Measurements from ENCODE around the gene UTP15.

The UTP15 gene

DNA sequence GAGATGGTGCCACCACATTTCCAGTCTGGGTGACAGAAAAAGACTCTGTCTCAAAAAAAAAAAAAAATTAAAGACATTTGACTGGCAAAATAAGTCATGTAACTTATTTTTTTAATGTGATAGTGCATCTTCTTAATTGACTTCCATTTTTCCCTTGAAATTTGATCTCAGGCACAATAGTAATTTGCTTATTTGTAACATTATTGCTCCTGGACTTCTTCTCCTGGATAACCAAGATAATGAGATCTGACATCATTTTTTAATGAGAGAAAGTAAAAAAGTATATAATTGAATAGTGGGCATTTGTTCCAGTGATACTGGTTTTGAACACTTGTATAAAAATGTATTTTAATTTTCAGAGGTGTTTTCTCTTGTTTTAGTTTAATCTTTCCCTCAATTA lies 63.9 kb downstream of the UTP15 start:
- FAIRE-seq (no peak), DNase-seq (ENCODE audit: insufficient read length, low spot score) (no peak)
- TF ChIP-seq, protein P1, sequence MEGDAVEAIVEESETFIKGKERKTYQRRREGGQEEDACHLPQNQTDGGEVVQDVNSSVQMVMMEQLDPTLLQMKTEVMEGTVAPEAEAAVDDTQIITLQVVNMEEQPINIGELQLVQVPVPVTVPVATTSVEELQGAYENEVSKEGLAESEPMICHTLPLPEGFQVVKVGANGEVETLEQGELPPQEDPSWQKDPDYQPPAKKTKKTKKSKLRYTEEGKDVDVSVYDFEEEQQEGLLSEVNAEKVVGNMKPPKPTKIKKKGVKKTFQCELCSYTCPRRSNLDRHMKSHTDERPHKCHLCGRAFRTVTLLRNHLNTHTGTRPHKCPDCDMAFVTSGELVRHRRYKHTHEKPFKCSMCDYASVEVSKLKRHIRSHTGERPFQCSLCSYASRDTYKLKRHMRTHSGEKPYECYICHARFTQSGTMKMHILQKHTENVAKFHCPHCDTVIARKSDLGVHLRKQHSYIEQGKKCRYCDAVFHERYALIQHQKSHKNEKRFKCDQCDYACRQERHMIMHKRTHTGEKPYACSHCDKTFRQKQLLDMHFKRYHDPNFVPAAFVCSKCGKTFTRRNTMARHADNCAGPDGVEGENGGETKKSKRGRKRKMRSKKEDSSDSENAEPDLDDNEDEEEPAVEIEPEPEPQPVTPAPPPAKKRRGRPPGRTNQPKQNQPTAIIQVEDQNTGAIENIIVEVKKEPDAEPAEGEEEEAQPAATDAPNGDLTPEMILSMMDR (IDR thresholded peaks at IDR 0.05; ENCODE audit: insufficient read depth, missing control alignments), result no peak

DNA sequence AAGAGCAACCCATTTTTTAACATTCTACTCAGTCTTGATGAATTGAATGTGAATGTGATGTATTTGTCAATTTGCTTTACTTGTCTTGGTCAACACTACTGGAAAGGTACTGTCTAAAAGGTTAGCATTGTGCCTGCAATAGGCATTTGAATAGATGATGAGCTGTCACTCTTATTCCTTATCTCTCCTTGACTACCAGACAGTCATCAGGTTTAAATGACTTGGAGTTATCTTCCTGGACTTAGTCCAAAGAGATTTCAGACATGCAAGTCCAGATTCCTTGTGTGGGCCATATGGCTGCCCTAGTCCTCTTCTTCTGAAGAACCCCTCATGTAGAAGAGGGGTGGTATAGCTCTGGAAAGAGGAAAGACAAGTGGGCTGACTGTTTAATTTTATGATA lies 65.2 kb downstream of the UTP15 start:
- TF ChIP-seq, protein P1 (IDR thresholded peaks at IDR 0.05; ENCODE audit: insufficient read depth, missing control alignments), result no peak
- FAIRE-seq, result no peak

DNA sequence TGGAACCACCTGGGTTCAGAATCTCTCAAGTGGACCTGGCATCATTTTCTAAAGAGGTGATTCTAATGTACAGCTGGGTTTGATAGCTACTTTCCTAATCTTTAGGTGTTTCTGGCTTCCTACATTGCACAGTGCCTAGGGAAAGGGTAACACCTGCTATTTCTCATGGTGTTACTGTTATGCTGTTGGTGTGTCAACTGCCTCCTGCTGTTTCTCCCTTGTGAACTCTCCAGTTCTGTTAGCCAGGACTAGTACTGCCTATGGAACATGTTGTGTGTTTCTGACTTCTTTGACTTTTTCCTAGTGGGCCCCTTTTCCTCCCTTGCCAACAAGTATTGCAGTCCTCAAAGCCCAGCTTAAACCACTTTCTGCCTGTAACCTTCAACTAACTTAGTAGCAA lies 66.0 kb downstream of the UTP15 start:
- FAIRE-seq, result no peak
- TF ChIP-seq, protein P1 (IDR thresholded peaks at IDR 0.05; ENCODE audit: insufficient read depth, missing control alignments), result no peak
- DNase-seq (ENCODE audit: insufficient read length, low spot score), result no peak

More for the DNA sequence above, 65.2 kb downstream of the UTP15 start:
- DNase-seq (ENCODE audit: insufficient read length, low spot score), result no peak

Measured in D721Med (cell line).